GM12801 (cell line): ENCODE results near the gene PPARA.

Experiments used
- TF ChIP-seq, protein P1 (sequence below): IDR thresholded peaks from one replicate; pipeline ENCODE4 v1.5.1; 2011; ENCODE audit warnings: control low read depth; ENCODE audit not compliant: insufficient read length; ENCODE audit errors: extremely low read depth

Gene PPARA

DNA sequence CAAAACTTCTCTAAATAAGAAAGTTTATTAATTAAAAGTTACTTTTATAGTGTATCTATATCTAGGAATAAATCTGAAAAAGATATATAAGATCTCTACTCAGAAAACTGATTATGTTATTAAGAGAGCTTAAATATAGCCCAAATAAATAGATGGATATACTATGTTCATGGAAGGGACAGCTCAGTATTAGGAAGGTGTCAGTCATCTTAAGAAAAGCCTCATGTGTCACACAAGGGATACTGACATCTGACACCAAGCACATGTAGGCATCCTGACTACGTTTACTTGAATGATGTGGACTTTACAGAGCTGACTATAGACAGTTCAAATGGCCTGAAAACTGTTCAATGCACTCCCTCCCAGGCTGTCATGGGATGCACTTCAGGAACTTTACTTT, 19.3 kb downstream of the PPARA start:
- TF ChIP-seq, protein P1, sequence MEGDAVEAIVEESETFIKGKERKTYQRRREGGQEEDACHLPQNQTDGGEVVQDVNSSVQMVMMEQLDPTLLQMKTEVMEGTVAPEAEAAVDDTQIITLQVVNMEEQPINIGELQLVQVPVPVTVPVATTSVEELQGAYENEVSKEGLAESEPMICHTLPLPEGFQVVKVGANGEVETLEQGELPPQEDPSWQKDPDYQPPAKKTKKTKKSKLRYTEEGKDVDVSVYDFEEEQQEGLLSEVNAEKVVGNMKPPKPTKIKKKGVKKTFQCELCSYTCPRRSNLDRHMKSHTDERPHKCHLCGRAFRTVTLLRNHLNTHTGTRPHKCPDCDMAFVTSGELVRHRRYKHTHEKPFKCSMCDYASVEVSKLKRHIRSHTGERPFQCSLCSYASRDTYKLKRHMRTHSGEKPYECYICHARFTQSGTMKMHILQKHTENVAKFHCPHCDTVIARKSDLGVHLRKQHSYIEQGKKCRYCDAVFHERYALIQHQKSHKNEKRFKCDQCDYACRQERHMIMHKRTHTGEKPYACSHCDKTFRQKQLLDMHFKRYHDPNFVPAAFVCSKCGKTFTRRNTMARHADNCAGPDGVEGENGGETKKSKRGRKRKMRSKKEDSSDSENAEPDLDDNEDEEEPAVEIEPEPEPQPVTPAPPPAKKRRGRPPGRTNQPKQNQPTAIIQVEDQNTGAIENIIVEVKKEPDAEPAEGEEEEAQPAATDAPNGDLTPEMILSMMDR = no peak

DNA sequence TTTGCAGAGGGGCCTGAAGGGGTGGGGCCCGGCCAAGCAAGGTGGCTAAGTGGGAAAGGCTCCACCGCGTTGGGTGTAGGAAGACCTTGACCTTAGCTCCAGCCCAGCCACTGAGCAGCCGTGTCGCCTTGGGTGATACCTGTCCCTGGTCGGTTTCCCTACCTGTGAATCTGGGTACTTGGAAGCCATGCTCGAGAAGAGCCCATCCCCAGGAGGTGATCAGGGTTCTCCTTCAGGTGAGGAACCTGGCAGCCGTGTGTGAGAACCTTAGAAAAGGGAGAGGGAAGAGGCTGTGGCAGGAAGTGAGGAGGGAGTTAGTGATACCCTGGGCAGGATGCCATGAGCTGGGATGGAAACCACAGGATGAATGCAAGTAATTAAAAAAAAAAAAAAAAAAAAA, 21.6 kb downstream of the PPARA start:
- TF ChIP-seq, protein P1 = no peak

DNA sequence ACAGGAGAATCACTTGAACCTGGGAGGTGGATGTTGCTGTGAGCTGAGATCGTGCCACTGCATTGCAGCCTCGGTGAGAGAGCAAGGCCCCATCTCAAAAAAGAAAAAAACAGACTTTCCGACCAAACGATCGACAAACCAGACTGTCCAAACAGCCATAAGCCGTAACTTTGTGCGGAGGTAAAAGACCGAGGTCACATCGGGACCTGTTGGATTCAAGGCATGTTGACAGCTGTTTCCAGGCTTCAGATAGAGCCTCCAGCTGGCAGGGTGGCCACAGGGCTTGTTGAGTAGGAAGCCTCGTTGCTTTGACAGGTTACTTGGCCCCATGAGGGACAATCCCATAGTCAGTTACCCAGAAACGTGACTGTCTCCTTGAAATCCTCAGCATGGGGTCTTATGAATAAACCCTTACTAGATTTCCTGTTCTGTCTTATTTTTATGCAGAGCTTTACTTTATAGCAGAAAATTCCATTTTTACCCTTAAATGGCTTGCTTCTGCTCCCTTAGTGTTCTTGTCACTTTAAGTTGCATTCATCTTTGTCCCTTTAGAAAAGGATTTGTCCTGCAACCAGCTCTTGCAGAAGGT, 22.3 kb downstream of the PPARA start:
- TF ChIP-seq, protein P1 = no peak

DNA sequence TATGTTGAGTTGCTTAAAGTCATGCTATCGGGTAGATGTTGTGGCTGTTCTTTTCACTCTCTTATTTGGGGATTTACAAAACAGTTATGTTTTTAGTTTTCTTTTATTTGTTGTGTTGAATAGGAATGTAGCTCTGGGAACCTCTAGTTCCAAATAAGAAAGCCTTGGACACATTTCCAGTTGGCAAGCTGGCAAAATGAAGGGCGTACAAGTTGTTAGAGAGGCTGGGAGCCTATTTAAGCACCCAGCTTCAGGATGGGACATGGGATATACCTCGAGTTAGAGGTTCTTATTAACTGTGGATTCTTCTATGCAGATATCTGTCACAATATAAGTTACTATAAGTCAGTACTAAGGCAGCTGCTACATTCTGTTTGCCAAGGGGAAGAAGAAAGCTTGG, 22.8 kb downstream of the PPARA start:
- TF ChIP-seq, protein P1 = no peak

DNA sequence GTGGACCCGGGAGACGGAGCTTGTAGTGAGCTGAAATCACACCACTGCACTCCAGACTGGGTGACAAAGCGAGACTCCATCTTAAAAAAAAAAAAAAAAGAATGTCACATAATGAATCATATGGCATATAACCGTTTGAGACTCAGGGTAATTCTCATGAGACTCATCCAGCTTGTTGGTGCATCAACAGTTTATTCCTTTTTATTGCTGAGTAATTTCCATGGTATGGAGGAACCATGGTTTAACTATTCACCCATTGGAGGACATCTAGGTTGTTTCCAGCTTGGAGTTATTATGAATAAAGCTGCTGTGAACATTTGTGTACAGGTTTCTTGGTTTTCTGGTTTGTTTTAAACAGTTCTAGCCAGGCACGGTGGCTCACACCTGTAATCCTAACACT, 25.3 kb downstream of the PPARA start:
- TF ChIP-seq, protein P1 = no peak

DNA sequence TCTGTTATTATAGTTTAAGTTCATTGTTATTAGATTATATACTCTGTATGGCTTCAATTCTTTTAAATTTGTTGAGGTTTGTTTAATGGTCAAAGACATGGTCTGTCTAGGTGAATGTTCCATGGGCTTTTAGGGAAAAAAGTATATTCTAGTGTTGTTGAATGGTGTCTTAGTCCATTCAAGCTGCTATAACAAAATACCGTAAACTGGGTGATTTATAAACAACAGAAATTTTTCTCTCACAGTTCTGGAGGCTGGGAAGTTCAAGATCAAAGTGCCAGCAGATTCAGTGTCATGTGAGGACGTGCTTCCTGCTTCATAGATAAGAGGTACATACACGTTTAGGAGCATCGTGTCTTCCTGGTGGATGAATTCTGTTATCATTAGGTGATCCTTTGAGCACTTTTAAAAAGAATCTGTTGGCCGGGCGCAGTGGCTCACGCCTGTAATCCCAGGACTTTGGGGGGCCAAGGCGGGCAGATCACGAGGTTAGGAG, 26.2 kb downstream of the PPARA start:
- TF ChIP-seq, protein P1 = no peak

DNA sequence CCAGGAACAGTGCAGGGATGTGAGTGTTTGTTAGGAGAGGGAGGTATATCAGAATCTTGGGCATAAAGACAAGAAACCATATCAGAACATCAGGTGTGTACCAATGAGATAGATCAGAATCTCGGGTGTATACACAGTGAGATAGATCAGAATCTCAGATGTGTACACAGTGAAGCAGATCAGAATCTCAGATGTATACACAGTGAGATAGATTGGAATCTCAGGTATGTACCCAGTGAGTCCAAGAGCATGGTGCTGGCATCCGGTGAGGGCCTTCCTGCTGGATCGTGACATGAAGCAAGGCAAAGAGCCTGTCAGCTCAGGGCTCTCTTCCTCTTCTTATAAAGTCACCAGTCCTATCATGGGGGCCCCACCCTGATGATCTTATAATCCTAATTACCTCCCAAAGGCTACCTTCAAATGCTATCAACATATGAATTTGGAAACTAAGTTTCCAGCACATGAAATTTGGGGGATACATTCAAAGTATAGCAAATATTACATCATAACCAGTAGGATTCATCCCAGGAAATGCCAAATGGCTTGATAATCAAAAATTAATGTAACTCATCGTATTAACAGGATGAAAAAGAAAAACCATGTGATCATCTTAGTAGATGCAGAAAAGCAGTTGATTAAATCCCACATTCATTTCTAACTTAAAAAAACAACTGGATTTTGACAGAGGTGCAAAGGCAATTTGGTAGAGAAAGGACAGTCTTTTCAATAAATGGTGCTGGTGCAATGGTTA, 28.6 kb downstream of the PPARA start:
- TF ChIP-seq, protein P1 = no peak
